CD14-positive monocyte (primary cell): ENCODE results near the gene TTBK1. TPM values are rescaled to one million over a fixed set of nuclear protein-coding genes. Genes with fewer than 3 reads are reported as not detected.

ENCODE experiments used
- DNase-seq, 3 donors: peaks; one replicate each; pipeline ENCODE4 v3.0.0-alpha.2; 2011 to 2022
- H2AFZ ChIP-seq: 2 replicates; pipeline ENCODE4 v1.6.0; 2012; ENCODE audit warnings: mild to moderate bottlenecking, low read depth, low read length, inconsistent platforms; ENCODE audit not compliant: insufficient read depth, poor library complexity, severe bottlenecking
- H3K27ac ChIP-seq, 2 donors: 1 replicate in 1 of 2; 2 replicates in 1 of 2; pipeline ENCODE4 v1.5.1; 2012 to 2013; ENCODE audit warnings: low read length in 2 of 2, control low read depth in 1 of 2, inconsistent platforms in 1 of 2, low read depth in 1 of 2, mild to moderate bottlenecking in 1 of 2
- H3K27me3 ChIP-seq, 2 donors: one replicate each; pipeline versions ENCODE4 v1.6.0 to v1.6.1; 2011 to 2013; ENCODE audit warnings: low read length in 2 of 2; ENCODE audit not compliant: control insufficient read depth in 2 of 2, insufficient read depth in 2 of 2
- H3K36me3 ChIP-seq, 2 donors: replicated peaks in 1 of 2; 1 replicate in 1 of 2; 2 replicates in 1 of 2; pipeline versions ENCODE4 v1.5.1 to v1.6.1; 2012 to 2013; ENCODE audit warnings: low read length in 2 of 2, control low read depth in 1 of 2, inconsistent platforms in 1 of 2, mild to moderate bottlenecking in 1 of 2; ENCODE audit not compliant: insufficient read depth in 2 of 2, control insufficient read depth in 1 of 2
- H3K4me1 ChIP-seq, 2 donors: 1 replicate in 1 of 2; 2 replicates in 1 of 2; pipeline versions ENCODE4 v1.5.1 to v1.6.1; 2012 to 2013; ENCODE audit warnings: low read length in 2 of 2, control low read depth in 1 of 2, inconsistent platforms in 1 of 2, mild to moderate bottlenecking in 1 of 2, moderate library complexity in 1 of 2; ENCODE audit not compliant: insufficient read depth in 2 of 2, control insufficient read depth in 1 of 2
- H3K4me2 ChIP-seq: replicated peaks from 2 replicates; pipeline ENCODE3; 2012; ENCODE audit warnings: low read length, moderate library complexity, mild to moderate bottlenecking; ENCODE audit not compliant: poor library complexity, severe bottlenecking; ENCODE audit errors: extremely low read depth
- H3K4me3 ChIP-seq, 3 experiments: fragments of 200-600 bp in 1 of 3; sonication (generic) in 1 of 3; replicated peaks in 1 of 3; 1 replicate in 2 of 3; 2 replicates in 1 of 3; pipeline ENCODE4 v1.5.1; 2011 to 2013; ENCODE audit warnings: low read length in 3 of 3, mild to moderate bottlenecking in 3 of 3, control low read depth in 2 of 3, low read depth in 2 of 3, inconsistent platforms in 1 of 3, moderate library complexity in 1 of 3
- H3K79me2 ChIP-seq: 2 replicates; pipeline ENCODE4 v1.6.0; 2012; ENCODE audit warnings: mild to moderate bottlenecking, control low read depth, inconsistent platforms, low read length, moderate library complexity; ENCODE audit not compliant: insufficient read depth
- H3K9ac ChIP-seq: 2 replicates; pipeline ENCODE4 v1.6.0; 2017; ENCODE audit warnings: low read length, mild to moderate bottlenecking; ENCODE audit not compliant: insufficient read depth, poor library complexity, severe bottlenecking
- H3K9me3 ChIP-seq, 2 donors: replicated peaks in 1 of 2; 1 replicate in 1 of 2; 2 replicates in 1 of 2; pipeline versions ENCODE4 v1.5.1 to v1.6.1; 2012 to 2013; ENCODE audit warnings: low read length in 2 of 2, control low read depth in 1 of 2; ENCODE audit not compliant: control insufficient read depth in 1 of 2, insufficient read depth in 1 of 2
- H4K20me1 ChIP-seq: 2 replicates; pipeline ENCODE4 v1.6.0; 2012; ENCODE audit warnings: mild to moderate bottlenecking, low read length, control low read depth, moderate library complexity; ENCODE audit not compliant: insufficient read depth
- H3K27ac Mint-ChIP-seq, 7 donors: one replicate each; pipeline ENCODE4 v1.8.0; 2020; ENCODE audit warnings: mild to moderate bottlenecking in 7 of 7, mixed read lengths in 7 of 7, moderate library complexity in 6 of 7, inconsistent platforms in 2 of 7
- H3K27me3 Mint-ChIP-seq, 3 donors: one replicate each; pipeline ENCODE4 v1.8.0; 2021 to 2022; ENCODE audit warnings: low read depth in 3 of 3, mild to moderate bottlenecking in 3 of 3, mixed read lengths in 3 of 3, moderate library complexity in 3 of 3, inconsistent platforms in 1 of 3
- H3K36me3 Mint-ChIP-seq, 2 donors: one replicate each; pipeline ENCODE4 v1.8.0; 2020; ENCODE audit warnings: mixed read lengths in 2 of 2, inconsistent platforms in 1 of 2, mild to moderate bottlenecking in 1 of 2
- H3K4me1 Mint-ChIP-seq: one replicate; pipeline ENCODE4 v1.8.0; 2020; ENCODE audit warnings: mild to moderate bottlenecking, mixed read lengths
- H3K4me3 Mint-ChIP-seq, 2 donors: one replicate each; pipeline ENCODE4 v1.8.0; 2020; ENCODE audit warnings: mild to moderate bottlenecking in 2 of 2, mixed read lengths in 2 of 2, moderate library complexity in 1 of 2
- H3K9me3 Mint-ChIP-seq, 7 donors: one replicate each; pipeline ENCODE4 v1.8.0; 2020 to 2022; ENCODE audit warnings: mixed read lengths in 7 of 7, mild to moderate bottlenecking in 6 of 7, moderate library complexity in 6 of 7, inconsistent platforms in 2 of 7
- WGBS: methylation state at CpG from one replicate; pipeline ENCODE4 v1.1.5; 2013; ENCODE audit warnings: missing lambda C conversion rate; ENCODE audit not compliant: insufficient coverage; 5-methylcytosine and 5-hydroxymethylcytosine counted together
- intact Hi-C, 2 donors: fragments of 100-400 bp; cut with micrococcal nuclease; formaldehyde crosslinking; loops; one replicate each; pipeline versions ENCODE4 v1.15.0 to v1.15.1; 2023
- polyA plus RNA-seq, 3 donors: library from polyadenylated mRNA; depleted of rRNA in 1 of 3; unstranded in 2 of 3; stranded (reverse) in 1 of 3; fragments of 300-500 nt in 2 of 3; fragments of >200 nt in 1 of 3; fragmentation: Illumina TruSeq in 2 of 3; gene quantifications; 1 replicate in 2 of 3; 2 replicates in 1 of 3; pipeline ENCODE4 v1.2.3, GENCODE V29; 2012 to 2021
- TF ChIP-seq, protein P1 (sequence below): fragments of 200-600 bp; IDR thresholded peaks from one replicate; pipeline ENCODE4 v1.8.0; 2022; ENCODE audit warnings: antibody characterized with exemption, mild to moderate bottlenecking

Gene TTBK1
- polyA plus RNA-seq, 3 donors: not detected

GRCh38 chr6:43248101-43248500 is 4.8 kb downstream of the TTBK1 start:
- no peak overlapping the region for H3K27ac ChIP-seq
- TF ChIP-seq, protein P1, sequence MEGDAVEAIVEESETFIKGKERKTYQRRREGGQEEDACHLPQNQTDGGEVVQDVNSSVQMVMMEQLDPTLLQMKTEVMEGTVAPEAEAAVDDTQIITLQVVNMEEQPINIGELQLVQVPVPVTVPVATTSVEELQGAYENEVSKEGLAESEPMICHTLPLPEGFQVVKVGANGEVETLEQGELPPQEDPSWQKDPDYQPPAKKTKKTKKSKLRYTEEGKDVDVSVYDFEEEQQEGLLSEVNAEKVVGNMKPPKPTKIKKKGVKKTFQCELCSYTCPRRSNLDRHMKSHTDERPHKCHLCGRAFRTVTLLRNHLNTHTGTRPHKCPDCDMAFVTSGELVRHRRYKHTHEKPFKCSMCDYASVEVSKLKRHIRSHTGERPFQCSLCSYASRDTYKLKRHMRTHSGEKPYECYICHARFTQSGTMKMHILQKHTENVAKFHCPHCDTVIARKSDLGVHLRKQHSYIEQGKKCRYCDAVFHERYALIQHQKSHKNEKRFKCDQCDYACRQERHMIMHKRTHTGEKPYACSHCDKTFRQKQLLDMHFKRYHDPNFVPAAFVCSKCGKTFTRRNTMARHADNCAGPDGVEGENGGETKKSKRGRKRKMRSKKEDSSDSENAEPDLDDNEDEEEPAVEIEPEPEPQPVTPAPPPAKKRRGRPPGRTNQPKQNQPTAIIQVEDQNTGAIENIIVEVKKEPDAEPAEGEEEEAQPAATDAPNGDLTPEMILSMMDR: no peak
- Mint-ChIP-seq H3K27me3 (peaks cover 33 to 55% (median 51%) of the 10 kb centered on the region in 3 donors), H3K36me3 (no peaks in the 10 kb centered on the region), H3K4me3 (no peak overlapping the region), H3K9me3 (peaks cover 0 to 6% (median 0%) of the 10 kb centered on the region in 7 donors), H3K27ac (no peak overlapping the region), H3K4me1 (peaks cover 26% of the 10 kb centered on the region)
- peak overlapping the region in 1 of 3 experiments; percentile 90 for H3K4me3 ChIP-seq
- peaks cover 0 to 6% of the 10 kb centered on the region in 2 donors for H3K9me3 ChIP-seq
- peak overlapping the region; percentile 92 for H2AFZ ChIP-seq
- no peaks in the 10 kb centered on the region for H4K20me1 ChIP-seq
- peaks cover 38 to 80% of the 10 kb centered on the region in 2 donors for H3K27me3 ChIP-seq
- no CpG with 5 or more reads among the region's 3 CpGs for WGBS
- no peak overlapping the region for H3K9ac ChIP-seq
- H3K36me3 ChIP-seq: no peaks in the 10 kb centered on the region
- intact Hi-C loops: loop anchor here in 1 of 2 donors (10.0 kb wide), 1 partner anchor 73 kb away; the partner anchor contains the start of gene SRF
- H3K79me2 ChIP-seq: no peaks in the 10 kb centered on the region
- peak overlapping the region; percentile 92 for H3K4me2 ChIP-seq
- DNase-seq: no peak
- peaks cover 13 to 21% of the 10 kb centered on the region in 2 donors for H3K4me1 ChIP-seq

DNA sequence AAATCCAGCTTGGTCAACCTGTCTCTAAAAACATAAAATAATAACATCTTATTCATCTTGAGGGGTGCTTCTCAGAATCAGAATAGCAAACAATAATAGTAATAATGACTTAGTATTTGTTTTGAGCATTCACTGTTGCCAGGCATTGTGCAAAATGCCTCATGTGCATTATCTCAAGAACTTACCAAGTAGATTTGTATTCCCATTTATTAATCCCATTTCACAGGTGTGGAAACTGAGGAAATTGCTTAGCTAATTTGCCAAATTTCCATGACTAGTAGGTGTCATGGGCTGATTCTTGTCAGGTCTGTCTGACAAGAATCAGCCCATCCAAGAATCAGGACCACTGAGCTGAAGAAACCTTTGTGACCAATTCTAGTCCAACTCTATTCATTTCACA is 5.5 kb downstream of the TTBK1 start:
- Mint-ChIP-seq H3K9me3 (peaks cover 0 to 6% (median 0%) of the 10 kb centered on the region in 7 donors), H3K36me3 (no peaks in the 10 kb centered on the region), H3K4me1 (peaks cover 26% of the 10 kb centered on the region), H3K27me3 (peaks cover 33 to 60% (median 54%) of the 10 kb centered on the region in 3 donors), H3K27ac (no peak overlapping the region), H3K4me3 (no peak overlapping the region)
- TF ChIP-seq, protein P1: no peak
- Histone ChIP-seq H3K9ac (no peak overlapping the region), H3K79me2 (no peaks in the 10 kb centered on the region), H3K4me2 (no peak overlapping the region), H4K20me1 (no peaks in the 10 kb centered on the region), H2AFZ (no peak overlapping the region), H3K36me3 (no peaks in the 10 kb centered on the region), H3K27ac (no peak overlapping the region), H3K9me3 (peaks cover 0 to 6% of the 10 kb centered on the region in 2 donors), H3K4me3 (no peak overlapping the region), H3K4me1 (peaks cover 13 to 21% of the 10 kb centered on the region in 2 donors), H3K27me3 (peaks cover 33 to 80% of the 10 kb centered on the region in 2 donors)
- DNase-seq: no peak
- intact Hi-C loops: loop anchor here in 1 of 2 donors (10.0 kb wide), 1 partner anchor 74 kb away; the partner anchor contains the start of gene SRF
